ENCODE results near the gene RFC5.
"Not testable (repeated sequence)": the region's sequence is repeated elsewhere in the genome, so short reads cannot be mapped to it uniquely, and the experiment has no call there.

RFC5 gene

GRCh38 chr12:117994551-117995438, 21.7 kb upstream of the RFC5 start:
- TF ChIP-seq CTCF (IDR thresholded peaks at IDR 0.05; ENCODE audit: low read depth, low read length, missing control alignments): no peak
- DNase-seq (ENCODE audit: low read depth): no peak

GRCh38 chr12:117998719-117999118, 17.8 kb upstream of the RFC5 start:
- TF ChIP-seq CTCF (IDR thresholded peaks at IDR 0.05; ENCODE audit: low read depth, low read length, missing control alignments): no peak

More at GRCh38 chr12:117994551-117995438, 21.7 kb upstream of the RFC5 start:
- no peak overlapping the region for H3K4me3 ChIP-seq (ENCODE audit: low read depth, low read length)

GRCh38 chr12:117999806-118000205, 16.7 kb upstream of the RFC5 start:
- not testable (repeated sequence) for DNase-seq (ENCODE audit: low read depth); H3K4me3 ChIP-seq (ENCODE audit: low read depth, low read length)

More at GRCh38 chr12:117998719-117999118, 17.8 kb upstream of the RFC5 start:
- no peak for DNase-seq (ENCODE audit: low read depth)
- no peak overlapping the region for H3K4me3 ChIP-seq (ENCODE audit: low read depth, low read length)

- TF ChIP-seq CTCF (IDR thresholded peaks at IDR 0.05; ENCODE audit: low read depth, low read length, missing control alignments): no peak
- H3K4me3 ChIP-seq (ENCODE audit: low read depth, low read length): no peak overlapping the region
- no peak for DNase-seq (ENCODE audit: low read depth)
Measured at GRCh38 chr12:118010903-118011302, 5.6 kb upstream of the RFC5 start.

- DNase-seq (ENCODE audit: low read depth): no peak
- TF ChIP-seq CTCF (IDR thresholded peaks at IDR 0.05; ENCODE audit: low read depth, low read length, missing control alignments): no peak
- H3K4me3 ChIP-seq (ENCODE audit: low read depth, low read length): no peak overlapping the region
Measured at GRCh38 chr12:118011377-118011776, 5.1 kb upstream of the RFC5 start.

GRCh38 chr12:118011961-118012360, 4.5 kb upstream of the RFC5 start:
- H3K4me3 ChIP-seq (ENCODE audit: low read depth, low read length): no peak overlapping the region
- no peak for TF ChIP-seq CTCF (IDR thresholded peaks at IDR 0.05; ENCODE audit: low read depth, low read length, missing control alignments)
- no peak for DNase-seq (ENCODE audit: low read depth)

- no peak for TF ChIP-seq CTCF (IDR thresholded peaks at IDR 0.05; ENCODE audit: low read depth, low read length, missing control alignments)
Measured at GRCh38 chr12:118013283-118013682, 3.2 kb upstream of the RFC5 start.

More at GRCh38 chr12:118013283-118013682, 3.2 kb upstream of the RFC5 start:
- no peak overlapping the region for H3K4me3 ChIP-seq (ENCODE audit: low read depth, low read length)
- no peak for DNase-seq (ENCODE audit: low read depth)

All from GM12864 (cell line).